ENCODE measurements around the gene ARHGAP31.
"Not testable (repeated sequence)": the region's sequence is repeated elsewhere in the genome, so short reads cannot be mapped to it uniquely, and the experiment has no call there.

ARHGAP31 gene, protein sequence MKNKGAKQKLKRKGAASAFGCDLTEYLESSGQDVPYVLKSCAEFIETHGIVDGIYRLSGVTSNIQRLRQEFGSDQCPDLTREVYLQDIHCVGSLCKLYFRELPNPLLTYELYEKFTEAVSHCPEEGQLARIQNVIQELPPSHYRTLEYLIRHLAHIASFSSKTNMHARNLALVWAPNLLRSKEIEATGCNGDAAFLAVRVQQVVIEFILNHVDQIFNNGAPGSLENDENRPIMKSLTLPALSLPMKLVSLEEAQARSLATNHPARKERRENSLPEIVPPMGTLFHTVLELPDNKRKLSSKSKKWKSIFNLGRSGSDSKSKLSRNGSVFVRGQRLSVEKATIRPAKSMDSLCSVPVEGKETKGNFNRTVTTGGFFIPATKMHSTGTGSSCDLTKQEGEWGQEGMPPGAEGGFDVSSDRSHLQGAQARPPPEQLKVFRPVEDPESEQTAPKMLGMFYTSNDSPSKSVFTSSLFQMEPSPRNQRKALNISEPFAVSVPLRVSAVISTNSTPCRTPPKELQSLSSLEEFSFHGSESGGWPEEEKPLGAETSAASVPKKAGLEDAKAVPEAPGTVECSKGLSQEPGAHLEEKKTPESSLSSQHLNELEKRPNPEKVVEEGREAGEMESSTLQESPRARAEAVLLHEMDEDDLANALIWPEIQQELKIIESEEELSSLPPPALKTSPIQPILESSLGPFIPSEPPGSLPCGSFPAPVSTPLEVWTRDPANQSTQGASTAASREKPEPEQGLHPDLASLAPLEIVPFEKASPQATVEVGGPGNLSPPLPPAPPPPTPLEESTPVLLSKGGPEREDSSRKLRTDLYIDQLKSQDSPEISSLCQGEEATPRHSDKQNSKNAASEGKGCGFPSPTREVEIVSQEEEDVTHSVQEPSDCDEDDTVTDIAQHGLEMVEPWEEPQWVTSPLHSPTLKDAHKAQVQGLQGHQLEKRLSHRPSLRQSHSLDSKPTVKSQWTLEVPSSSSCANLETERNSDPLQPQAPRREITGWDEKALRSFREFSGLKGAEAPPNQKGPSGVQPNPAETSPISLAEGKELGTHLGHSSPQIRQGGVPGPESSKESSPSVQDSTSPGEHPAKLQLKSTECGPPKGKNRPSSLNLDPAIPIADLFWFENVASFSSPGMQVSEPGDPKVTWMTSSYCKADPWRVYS (N-terminal part only)

GRCh38 chr3:119293871-119294695 lies at the start of gene ARHGAP31:
Gene ARHGAP31, plus strand, starts transcription at chr3:119294383. Its CDS starts 522 bp downstream, at chr3:119294905.
- peak; percentile 9 for DNase-seq

DNA sequence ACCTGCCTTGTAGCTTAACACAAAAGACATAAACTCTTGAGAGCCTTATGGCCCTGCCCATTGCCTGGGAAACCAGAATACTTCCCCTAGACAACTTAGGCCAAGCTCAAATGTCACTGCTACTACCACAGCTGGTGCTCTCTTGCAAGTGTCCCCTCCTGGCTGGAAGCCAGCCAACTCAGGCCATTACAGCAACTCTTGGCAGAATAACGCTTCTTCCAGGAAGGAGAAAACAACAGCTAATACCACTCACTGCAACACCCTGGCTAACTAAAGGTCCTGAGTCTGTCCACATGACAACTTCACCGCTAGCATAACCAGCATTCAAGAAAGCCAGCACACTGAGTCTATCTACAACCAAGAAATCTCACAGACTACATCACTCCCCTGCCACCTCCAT lies 48.4 kb upstream of the ARHGAP31 start:
- peak; percentile 15 for DNase-seq

- no peak for DNase-seq
These were observed 39.0 kb upstream of the ARHGAP31 start for GRCh38 chr3:119255214-119255613.

DNA sequence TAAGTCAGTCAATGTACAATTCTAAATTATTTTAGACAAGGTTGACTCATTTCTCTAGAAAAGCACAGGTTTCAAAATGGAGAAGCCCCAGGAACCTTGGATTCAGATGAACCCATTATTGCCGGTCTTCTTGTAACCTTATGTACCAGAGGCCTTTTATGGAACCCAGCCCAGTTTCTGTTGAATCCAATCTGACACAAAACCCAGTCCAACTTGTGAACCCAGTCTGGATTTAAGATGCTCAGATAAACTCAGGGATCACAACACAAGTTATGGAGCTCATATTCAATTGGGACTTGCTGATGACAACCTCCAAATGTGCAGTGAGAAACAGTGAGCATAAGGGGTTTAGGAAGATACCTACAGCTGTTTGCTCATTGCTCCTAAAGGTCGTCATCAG lies 37.1 kb upstream of the ARHGAP31 start:
- DNase-seq, result no peak

DNA sequence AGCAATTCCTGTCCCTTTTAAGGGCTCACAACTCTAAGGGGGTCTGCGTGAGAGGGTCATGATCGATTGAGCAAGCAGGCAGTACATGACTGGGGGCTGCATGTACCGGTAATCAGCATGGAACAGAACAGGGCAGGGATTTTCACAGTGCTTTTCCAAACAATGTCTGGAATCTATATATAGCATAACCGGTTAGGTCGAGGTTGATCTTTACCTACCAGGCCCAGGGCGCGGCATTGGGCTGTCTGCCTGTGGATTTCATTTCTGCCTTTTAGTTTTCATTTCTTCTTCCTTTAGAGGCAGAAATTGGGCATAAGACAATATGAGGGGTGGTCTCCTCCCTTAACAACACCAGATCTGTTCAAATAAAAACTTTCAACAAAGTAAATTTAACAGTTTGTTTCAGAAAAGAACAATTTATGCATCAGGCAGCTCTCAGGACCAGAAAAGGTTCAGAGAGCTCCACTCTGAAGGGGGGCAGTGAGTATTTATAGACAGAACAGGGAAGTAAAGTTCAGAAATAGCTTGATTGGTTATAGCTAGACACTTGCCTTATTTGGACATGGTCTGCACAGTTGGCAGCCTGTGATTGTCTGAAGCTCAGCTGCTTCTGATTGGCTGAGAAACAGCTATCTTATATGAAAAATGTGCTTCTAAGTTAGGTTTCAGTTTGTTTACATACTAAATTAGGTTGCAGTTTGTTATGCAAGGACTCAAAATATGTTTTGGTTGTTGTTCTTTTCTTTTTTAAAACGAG lies 36.4 kb upstream of the ARHGAP31 start:
- no peak for DNase-seq

DNA sequence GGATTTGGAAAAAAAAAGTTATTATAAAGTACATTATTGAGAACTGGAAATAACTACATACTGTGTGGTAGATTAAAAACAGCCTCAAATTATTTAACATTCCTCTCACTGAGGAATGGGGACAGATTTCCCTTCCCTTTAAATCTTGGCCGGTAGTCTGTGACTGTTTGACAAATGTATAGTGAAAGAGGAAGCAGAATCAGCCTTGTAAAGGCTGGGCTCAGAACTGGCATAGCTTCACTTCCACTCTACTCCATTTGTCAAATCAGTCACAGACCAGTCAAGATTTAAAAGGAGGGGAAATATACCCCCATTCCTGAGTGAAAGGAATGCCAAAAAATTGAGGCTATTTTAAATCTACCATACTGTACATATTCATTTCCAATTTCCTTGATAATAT lies 35.3 kb upstream of the ARHGAP31 start:
- DNase-seq, result no peak

- no peak for DNase-seq
These were observed 34.4 kb upstream of the ARHGAP31 start for GRCh38 chr3:119259821-119260220.

GRCh38 chr3:119261055-119261454 lies 33.1 kb upstream of the ARHGAP31 start:
- no peak for DNase-seq

DNA sequence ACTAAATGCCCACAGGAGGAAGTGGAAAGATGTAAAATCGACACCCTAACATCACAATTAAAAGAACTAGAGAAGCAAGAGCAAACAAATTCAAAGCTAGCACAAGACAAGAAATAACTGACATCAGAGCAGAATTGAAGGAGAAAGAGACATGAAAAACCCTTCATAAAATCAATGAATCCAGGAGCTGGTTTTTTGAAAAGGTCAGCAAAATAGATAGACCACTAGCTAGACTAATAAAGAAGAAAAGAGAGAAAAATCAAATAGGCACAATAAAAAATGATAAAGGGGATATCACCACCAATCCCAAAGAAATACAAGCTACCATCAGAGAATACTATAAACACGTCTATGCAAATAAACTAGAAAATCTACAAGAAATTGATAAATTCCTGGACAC lies 24.0 kb upstream of the ARHGAP31 start:
- DNase-seq, result not testable (repeated sequence)

DNA sequence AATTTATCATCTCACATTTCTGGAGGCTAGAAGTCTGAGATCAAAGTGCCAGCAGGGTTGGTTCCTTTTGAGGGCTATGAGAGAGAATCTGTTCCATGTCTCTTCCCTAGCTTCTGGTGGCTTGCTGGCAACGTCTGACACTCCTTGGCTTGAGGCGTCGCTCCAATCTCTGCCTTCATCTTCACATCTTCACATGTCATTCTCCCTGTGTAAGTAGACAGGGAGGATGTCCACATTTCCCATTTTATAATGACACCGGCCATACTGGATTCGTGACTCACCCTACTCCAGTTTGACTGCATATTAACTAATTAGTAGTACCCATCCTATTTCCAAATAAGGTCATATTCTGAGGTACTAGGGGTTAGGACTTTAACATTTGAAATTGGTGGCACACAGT lies 17.5 kb upstream of the ARHGAP31 start:
- no peak for DNase-seq

GRCh38 chr3:119279101-119279554 lies 15.1 kb upstream of the ARHGAP31 start:
- DNase-seq, result no peak

- DNase-seq, result no peak
These were observed 14.5 kb upstream of the ARHGAP31 start for GRCh38 chr3:119279584-119280243.

DNA sequence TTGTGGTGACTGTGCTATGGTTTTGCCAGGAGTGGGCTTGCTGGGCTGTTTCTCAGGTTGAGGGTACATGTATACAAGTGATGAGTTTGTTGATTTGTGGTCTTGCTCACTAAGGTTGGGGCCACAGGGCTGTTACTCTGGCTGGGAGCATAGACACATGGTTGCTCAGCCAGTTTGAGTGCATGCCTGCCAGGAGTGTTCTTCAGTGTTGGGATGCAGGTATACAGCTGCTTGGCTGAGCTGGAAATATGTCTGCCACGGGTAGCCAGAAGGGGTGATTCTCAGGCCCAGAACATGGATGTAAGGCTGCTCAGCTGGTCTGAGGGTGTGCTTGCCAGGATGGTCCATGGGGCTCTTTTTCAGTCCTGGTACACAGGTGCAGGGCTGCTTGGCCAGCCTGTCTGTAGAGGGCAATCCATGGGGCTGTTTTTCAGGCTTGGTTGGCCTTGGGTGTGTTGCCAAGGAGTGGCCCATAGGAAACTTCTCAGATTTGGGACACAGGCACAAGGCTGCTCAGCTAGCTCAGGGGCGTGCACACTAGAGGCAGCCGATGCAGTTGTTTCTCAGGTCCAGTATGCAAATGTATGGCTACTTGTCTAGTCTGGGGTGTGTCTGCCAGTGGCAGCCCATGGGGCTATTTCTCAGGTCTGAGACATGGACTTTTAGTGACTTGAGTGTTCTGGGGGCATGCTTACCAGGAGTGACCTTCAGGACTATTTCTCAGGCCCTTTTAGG lies 5.3 kb upstream of the ARHGAP31 start:
- no peak for DNase-seq

DNA sequence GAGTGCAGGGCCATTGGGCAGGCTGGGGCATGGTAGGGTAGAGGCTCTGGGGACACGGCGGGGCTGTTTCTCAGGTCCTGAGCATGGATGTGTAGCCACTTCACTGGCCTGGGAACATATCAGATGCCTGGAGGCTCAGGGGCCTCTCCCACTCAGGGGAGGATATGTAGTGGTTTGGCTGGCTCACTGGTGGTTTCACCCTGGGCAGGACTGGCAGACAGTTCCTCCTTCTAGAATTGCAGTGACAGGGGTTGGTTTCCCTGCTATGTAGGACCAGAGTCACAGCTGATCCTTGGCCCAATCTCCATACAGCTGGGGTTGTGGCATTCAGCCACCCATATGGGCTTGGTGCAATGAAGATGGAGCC lies 4.8 kb upstream of the ARHGAP31 start:
- no peak for DNase-seq

GRCh38 chr3:119290613-119291012 lies 3.6 kb upstream of the ARHGAP31 start:
- DNase-seq, result no peak

GRCh38 chr3:119291062-119291700 lies 3.0 kb upstream of the ARHGAP31 start:
- DNase-seq, result no peak

DNA sequence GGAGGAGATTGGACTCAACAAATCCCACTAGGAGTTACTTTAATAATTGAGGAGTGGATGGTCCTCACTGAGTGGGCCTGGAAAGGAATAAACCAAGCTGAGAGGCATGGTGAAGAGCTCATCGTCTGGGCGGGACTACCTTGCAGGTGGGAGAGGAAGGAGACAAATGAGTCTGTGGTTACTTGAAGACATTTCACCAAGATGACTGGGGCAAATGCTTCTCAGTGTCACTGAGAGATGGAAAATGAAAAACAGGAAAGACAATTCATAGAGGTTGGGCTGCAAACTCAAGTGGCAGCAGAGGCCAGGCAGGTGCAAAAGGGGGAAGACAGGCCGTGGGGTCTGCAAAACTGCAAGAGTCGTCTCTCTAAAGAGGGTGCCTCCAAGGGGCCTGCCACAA lies 1.5 kb upstream of the ARHGAP31 start:
- no peak for DNase-seq

- DNase-seq, result no peak
These were observed 895 bp upstream of the ARHGAP31 start for GRCh38 chr3:119293105-119293870.

Data from DMS79 (cell line).